HL-60 (cell line): Measurements from ENCODE around the gene NACC2.

Experiments
- DNase-seq, 2 experiments: peaks; one replicate each; pipeline ENCODE4 v3.0.0-alpha.2; 2010 to 2020; ENCODE audit warnings: low read depth in 1 of 2, low spot score in 1 of 2
- H3K27ac ChIP-seq: fragments of 250-450 bp; sonication (Bioruptor Pico); replicated peaks from 2 replicates; pipeline ENCODE4 v1.5.1; 2020; ENCODE audit warnings: mild to moderate bottlenecking, moderate library complexity
- H3K27me3 ChIP-seq: fragments of 250-450 bp; sonication (Bioruptor Pico); 2 replicates; pipeline ENCODE4 v1.5.1; 2021; ENCODE audit warnings: mild to moderate bottlenecking, moderate library complexity; ENCODE audit not compliant: insufficient read depth, poor library complexity, severe bottlenecking
- H3K4me3 ChIP-seq: replicated peaks from 2 replicates; pipeline ENCODE4 v1.5.1; 2011; ENCODE audit warnings: mild to moderate bottlenecking, control low read depth, low read length; ENCODE audit not compliant: insufficient read depth
- GABPA ChIP-seq: IDR thresholded peaks from 2 replicates; pipeline ENCODE4 v1.6.1; 2012; ENCODE audit warnings: low read depth
- POLR2AphosphoS5 ChIP-seq: IDR thresholded peaks from 2 replicates; pipeline ENCODE4 v1.6.1; 2012; ENCODE audit warnings: low read depth
- SPI1 ChIP-seq: IDR thresholded peaks from 2 replicates; pipeline ENCODE4 v1.6.1; 2012; ENCODE audit warnings: low read depth, mild to moderate bottlenecking, borderline replicate concordance
- TF ChIP-seq, protein P1 (sequence below): IDR thresholded peaks from 2 replicates; pipeline ENCODE4 v1.6.1; 2012; ENCODE audit warnings: low read depth; ENCODE audit not compliant: insufficient replicate concordance
- TF ChIP-seq, protein P2 (sequence below): IDR thresholded peaks from one replicate; pipeline ENCODE4 v1.5.1; 2011; ENCODE audit warnings: low read length, control low read depth, inconsistent platforms; ENCODE audit not compliant: insufficient read depth

The NACC2 gene

DNA sequence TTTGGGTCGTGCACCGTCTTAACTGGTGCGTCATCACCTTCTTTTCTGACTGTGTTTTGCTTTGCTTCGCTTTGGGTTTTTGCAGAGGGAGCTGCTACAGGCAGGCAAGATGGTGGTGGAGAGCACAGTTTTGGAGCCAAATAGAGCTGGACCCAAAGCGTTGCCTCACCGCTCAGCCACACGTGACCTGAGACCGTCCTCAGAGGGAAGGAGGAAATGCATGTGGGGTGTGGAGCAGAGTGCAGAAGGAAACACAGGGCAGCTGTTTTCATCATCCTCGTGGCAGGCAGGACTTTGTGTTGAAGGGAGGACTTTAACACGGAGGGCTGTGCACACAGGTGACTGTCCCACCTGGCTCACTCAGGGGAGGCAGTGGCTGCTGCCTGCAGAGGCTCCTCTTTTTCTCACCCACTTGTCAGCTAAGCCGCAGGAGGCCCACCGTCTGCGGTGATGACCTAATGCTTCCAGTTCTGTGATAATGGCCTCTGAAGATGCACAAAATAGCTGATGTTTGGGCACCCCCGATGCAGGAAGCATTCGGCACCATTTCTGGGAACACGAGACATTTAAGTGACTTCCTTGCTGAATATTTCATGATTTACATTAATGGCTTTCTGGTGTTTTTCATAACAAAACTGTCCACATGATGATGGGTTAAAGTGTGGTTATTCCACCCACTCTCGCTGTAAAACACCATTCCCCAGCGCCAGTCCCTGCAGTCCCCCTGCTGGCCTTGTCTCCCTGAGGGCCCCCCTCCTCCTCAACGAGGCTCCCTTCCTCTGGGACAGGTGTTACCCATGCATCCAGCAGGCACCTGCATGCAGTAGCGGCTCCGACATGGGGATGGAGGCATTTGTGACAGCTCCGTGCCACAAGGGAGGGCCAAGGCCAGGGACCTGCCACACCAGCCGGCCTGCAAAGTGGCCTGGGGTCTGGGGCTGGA lies 121.5 kb downstream of the NACC2 start:
- no peak for TF ChIP-seq GABPA
- TF ChIP-seq, protein P1, sequence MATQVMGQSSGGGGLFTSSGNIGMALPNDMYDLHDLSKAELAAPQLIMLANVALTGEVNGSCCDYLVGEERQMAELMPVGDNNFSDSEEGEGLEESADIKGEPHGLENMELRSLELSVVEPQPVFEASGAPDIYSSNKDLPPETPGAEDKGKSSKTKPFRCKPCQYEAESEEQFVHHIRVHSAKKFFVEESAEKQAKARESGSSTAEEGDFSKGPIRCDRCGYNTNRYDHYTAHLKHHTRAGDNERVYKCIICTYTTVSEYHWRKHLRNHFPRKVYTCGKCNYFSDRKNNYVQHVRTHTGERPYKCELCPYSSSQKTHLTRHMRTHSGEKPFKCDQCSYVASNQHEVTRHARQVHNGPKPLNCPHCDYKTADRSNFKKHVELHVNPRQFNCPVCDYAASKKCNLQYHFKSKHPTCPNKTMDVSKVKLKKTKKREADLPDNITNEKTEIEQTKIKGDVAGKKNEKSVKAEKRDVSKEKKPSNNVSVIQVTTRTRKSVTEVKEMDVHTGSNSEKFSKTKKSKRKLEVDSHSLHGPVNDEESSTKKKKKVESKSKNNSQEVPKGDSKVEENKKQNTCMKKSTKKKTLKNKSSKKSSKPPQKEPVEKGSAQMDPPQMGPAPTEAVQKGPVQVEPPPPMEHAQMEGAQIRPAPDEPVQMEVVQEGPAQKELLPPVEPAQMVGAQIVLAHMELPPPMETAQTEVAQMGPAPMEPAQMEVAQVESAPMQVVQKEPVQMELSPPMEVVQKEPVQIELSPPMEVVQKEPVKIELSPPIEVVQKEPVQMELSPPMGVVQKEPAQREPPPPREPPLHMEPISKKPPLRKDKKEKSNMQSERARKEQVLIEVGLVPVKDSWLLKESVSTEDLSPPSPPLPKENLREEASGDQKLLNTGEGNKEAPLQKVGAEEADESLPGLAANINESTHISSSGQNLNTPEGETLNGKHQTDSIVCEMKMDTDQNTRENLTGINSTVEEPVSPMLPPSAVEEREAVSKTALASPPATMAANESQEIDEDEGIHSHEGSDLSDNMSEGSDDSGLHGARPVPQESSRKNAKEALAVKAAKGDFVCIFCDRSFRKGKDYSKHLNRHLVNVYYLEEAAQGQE, result peak; percentile 49
- no peak for TF ChIP-seq POLR2AphosphoS5
- TF ChIP-seq SPI1, result peak; percentile 28; the same call in 1 of the 2 replicates
- TF ChIP-seq, protein P2, sequence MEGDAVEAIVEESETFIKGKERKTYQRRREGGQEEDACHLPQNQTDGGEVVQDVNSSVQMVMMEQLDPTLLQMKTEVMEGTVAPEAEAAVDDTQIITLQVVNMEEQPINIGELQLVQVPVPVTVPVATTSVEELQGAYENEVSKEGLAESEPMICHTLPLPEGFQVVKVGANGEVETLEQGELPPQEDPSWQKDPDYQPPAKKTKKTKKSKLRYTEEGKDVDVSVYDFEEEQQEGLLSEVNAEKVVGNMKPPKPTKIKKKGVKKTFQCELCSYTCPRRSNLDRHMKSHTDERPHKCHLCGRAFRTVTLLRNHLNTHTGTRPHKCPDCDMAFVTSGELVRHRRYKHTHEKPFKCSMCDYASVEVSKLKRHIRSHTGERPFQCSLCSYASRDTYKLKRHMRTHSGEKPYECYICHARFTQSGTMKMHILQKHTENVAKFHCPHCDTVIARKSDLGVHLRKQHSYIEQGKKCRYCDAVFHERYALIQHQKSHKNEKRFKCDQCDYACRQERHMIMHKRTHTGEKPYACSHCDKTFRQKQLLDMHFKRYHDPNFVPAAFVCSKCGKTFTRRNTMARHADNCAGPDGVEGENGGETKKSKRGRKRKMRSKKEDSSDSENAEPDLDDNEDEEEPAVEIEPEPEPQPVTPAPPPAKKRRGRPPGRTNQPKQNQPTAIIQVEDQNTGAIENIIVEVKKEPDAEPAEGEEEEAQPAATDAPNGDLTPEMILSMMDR, result no peak
- Histone ChIP-seq H3K27me3 (no peaks in the 10 kb centered on the region), H3K27ac (no peak overlapping the region), H3K4me3 (no peak overlapping the region)
- peak in 1 of 2 experiments; percentile 79 for DNase-seq

DNA sequence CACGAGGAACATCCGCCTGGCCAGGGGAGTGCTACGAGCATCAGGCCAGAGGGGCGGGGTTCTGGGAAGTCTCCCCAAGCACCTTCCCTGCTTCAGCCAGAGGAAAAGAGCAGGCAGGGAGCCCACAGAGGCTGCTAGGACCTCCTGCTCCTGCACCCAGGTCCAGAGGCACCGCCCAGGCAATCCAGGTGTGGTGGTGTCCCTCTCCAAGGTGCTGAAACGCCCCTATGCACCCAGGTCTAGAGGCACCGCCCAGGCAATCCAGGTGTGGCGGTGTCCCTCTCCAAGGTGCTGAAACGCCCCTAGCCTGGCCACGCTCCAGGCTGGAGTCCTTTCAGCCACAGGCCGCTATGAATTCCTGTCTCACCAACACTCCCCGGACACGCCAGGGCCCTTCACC lies 123.2 kb downstream of the NACC2 start:
- TF ChIP-seq, protein P1, result peak; percentile 97
- TF ChIP-seq, protein P2, result no peak
- Histone ChIP-seq H3K27me3 (no peaks in the 10 kb centered on the region), H3K27ac (no peak overlapping the region), H3K4me3 (no peak overlapping the region)
- no peak for DNase-seq

DNA sequence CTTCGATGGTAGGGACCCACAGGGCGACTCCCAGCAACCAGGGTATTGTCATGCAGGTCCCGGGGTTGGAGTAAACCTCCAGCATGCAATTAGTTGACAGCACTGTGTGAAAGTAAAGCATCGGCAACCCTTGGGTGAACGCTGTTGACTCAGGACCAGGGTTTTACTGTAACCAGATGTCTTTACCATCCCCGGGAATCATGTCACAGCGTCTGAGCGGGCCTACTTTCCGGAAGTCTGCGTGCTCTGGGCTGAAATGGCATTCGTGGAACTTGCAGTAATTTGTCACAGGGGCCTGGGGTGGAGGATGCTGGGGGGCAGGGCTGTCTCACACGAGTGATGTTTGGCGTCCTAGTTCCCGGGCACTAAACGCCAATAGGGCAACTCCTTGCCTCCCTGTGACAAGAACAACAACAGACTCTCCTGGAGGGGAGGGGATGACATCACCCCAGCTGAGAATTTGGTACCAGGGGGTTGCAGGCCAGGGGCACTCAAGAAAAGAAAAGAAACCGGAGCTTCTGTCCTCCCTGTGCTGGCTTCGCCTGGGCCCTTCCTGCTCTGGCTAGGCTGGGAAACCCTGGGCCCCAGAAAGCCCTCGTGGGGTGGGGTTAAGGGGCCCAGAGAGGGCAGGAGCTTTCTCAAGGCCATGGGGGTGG lies 123.8 kb downstream of the NACC2 start:
- Histone ChIP-seq H3K27me3 (no peaks in the 10 kb centered on the region), H3K27ac (no peak overlapping the region), H3K4me3 (no peak overlapping the region)
- TF ChIP-seq, protein P2, result no peak
- no peak for TF ChIP-seq POLR2AphosphoS5
- TF ChIP-seq SPI1, result no peak
- TF ChIP-seq, protein P1, result no peak
- TF ChIP-seq GABPA, result no peak
- no peak for DNase-seq
